OCI-LY1 (cell line): ENCODE measurements around the gene KRT5.

ENCODE experiments used
- H2AFZ ChIP-seq: fragments of 200-600 bp; sonication (generic), shearing (Covaris generic); 2 replicates; pipeline ENCODE4 v1.6.0; 2014; ENCODE audit warnings: antibody characterized with exemption, mild to moderate bottlenecking, low read length
- H3F3A ChIP-seq: fragments of 200-600 bp; sonication (generic), shearing (Covaris generic); 2 replicates; pipeline ENCODE4 v1.6.0; 2014; ENCODE audit warnings: mild to moderate bottlenecking, antibody characterized with exemption, low read length, moderate library complexity; ENCODE audit not compliant: insufficient read depth
- H3K27ac ChIP-seq: fragments of 200-600 bp; sonication (generic); 2 replicates; pipeline ENCODE4 v1.5.1; 2014; ENCODE audit warnings: low read length, mixed run types, mild to moderate bottlenecking, low read depth; ENCODE audit not compliant: poor library complexity, severe bottlenecking
- H3K27me3 ChIP-seq: fragments of 200-600 bp; sonication (generic); 2 replicates; pipeline ENCODE4 v1.6.0; 2014; ENCODE audit warnings: antibody characterized with exemption, mild to moderate bottlenecking, low read length, moderate library complexity; ENCODE audit not compliant: insufficient read depth
- H3K36me3 ChIP-seq: fragments of 200-600 bp; sonication (generic); 2 replicates; pipeline ENCODE4 v1.6.1; 2014; ENCODE audit warnings: mild to moderate bottlenecking, antibody characterized with exemption, low read length, moderate library complexity, mixed read lengths; ENCODE audit not compliant: insufficient read depth
- H3K4me1 ChIP-seq: fragments of 200-600 bp; sonication (generic); 2 replicates; pipeline ENCODE4 v1.5.1; 2014; ENCODE audit warnings: mild to moderate bottlenecking, low read length, moderate library complexity; ENCODE audit not compliant: insufficient read depth, severe bottlenecking
- H3K4me2 ChIP-seq: fragments of 200-600 bp; sonication (generic), shearing (Covaris generic); 2 replicates; pipeline ENCODE4 v1.6.1; 2014; ENCODE audit warnings: low read length
- H3K4me3 ChIP-seq: fragments of 200-600 bp; sonication (generic); 2 replicates; pipeline ENCODE4 v1.5.1; 2014; ENCODE audit warnings: low read length, low read depth, mild to moderate bottlenecking, mixed read lengths; ENCODE audit not compliant: poor library complexity, severe bottlenecking
- H3K79me2 ChIP-seq: fragments of 200-600 bp; shearing (Covaris generic); 2 replicates; pipeline ENCODE4 v1.6.1; 2016; ENCODE audit warnings: mixed run types, low read length, mixed read lengths; ENCODE audit not compliant: insufficient read depth
- H3K9ac ChIP-seq: fragments of 200-600 bp; sonication (generic), shearing (Covaris generic); 2 replicates; pipeline ENCODE4 v1.6.1; 2014; ENCODE audit warnings: mild to moderate bottlenecking, low read length, mixed read lengths
- H3K9me2 ChIP-seq: fragments of 200-600 bp; sonication (generic), shearing (Covaris generic); 2 replicates; pipeline ENCODE4 v1.6.1; 2014; ENCODE audit warnings: low read depth, mild to moderate bottlenecking, low read length, mixed read lengths
- H3K9me3 ChIP-seq: fragments of 200-600 bp; shearing (Covaris generic); 2 replicates; pipeline ENCODE4 v1.6.1; 2014; ENCODE audit warnings: low read length, mixed read lengths
- H4K20me1 ChIP-seq: fragments of 200-600 bp; sonication (generic), shearing (Covaris generic); 2 replicates; pipeline ENCODE4 v1.6.0; 2016; ENCODE audit warnings: mild to moderate bottlenecking, low read length; ENCODE audit not compliant: insufficient read depth
- CTCF ChIP-seq: fragments of 200-600 bp; sonication (generic), shearing (Covaris generic); IDR thresholded peaks from 2 replicates; pipeline ENCODE4 v1.5.1; 2017; ENCODE audit warnings: mild to moderate bottlenecking, antibody characterized with exemption, low read length, moderate library complexity, mixed read lengths
- EZH2 ChIP-seq: fragments of 200-600 bp; sonication (generic), shearing (Covaris generic); IDR thresholded peaks from 2 replicates; pipeline ENCODE4 v1.8.0; 2017; ENCODE audit warnings: borderline replicate concordance, mixed run types, mild to moderate bottlenecking, antibody characterized with exemption, low read length, moderate library complexity, mixed read lengths

The KRT5 gene

GRCh38 chr12:52486166-52487105 is 33.8 kb downstream of the KRT5 start:
- TF ChIP-seq EZH2 (no peak), CTCF (no peak)

GRCh38 chr12:52480073-52480472 is 40.1 kb downstream of the KRT5 start:
- Histone ChIP-seq H3K27ac (no peak overlapping the region), H3K9me2 (no peaks in the 10 kb centered on the region), H4K20me1 (no peaks in the 10 kb centered on the region), H2AFZ (no peak overlapping the region), H3K36me3 (no peaks in the 10 kb centered on the region), H3K27me3 (no peaks in the 10 kb centered on the region), H3K4me3 (no peak overlapping the region), H3F3A (no peaks in the 10 kb centered on the region), H3K9ac (no peak overlapping the region), H3K4me2 (no peak overlapping the region), H3K79me2 (no peaks in the 10 kb centered on the region), H3K9me3 (no peaks in the 10 kb centered on the region), H3K4me1 (no peaks in the 10 kb centered on the region)
- TF ChIP-seq CTCF (no peak), EZH2 (no peak)

More at GRCh38 chr12:52486166-52487105, 33.8 kb downstream of the KRT5 start:
- Histone ChIP-seq H2AFZ (no peak overlapping the region), H3K27me3 (no peaks in the 10 kb centered on the region), H3K4me3 (no peak overlapping the region), H3K4me1 (no peaks in the 10 kb centered on the region), H3K9me2 (no peaks in the 10 kb centered on the region), H3K36me3 (no peaks in the 10 kb centered on the region), H3K27ac (no peak overlapping the region), H3K4me2 (no peak overlapping the region), H4K20me1 (no peaks in the 10 kb centered on the region), H3K79me2 (no peaks in the 10 kb centered on the region), H3K9me3 (no peaks in the 10 kb centered on the region), H3K9ac (no peak overlapping the region), H3F3A (no peaks in the 10 kb centered on the region)

GRCh38 chr12:52477651-52478050 is 42.5 kb downstream of the KRT5 start:
- no peak overlapping the region for H3K9ac ChIP-seq
- H3K9me3 ChIP-seq: no peaks in the 10 kb centered on the region
- H3K4me3 ChIP-seq: no peak overlapping the region
- H3F3A ChIP-seq: no peaks in the 10 kb centered on the region
- TF ChIP-seq CTCF: no peak
- TF ChIP-seq EZH2: no peak
- no peaks in the 10 kb centered on the region for H3K27me3 ChIP-seq
- H3K4me1 ChIP-seq: no peaks in the 10 kb centered on the region
- H4K20me1 ChIP-seq: no peaks in the 10 kb centered on the region
- H3K9me2 ChIP-seq: no peaks in the 10 kb centered on the region
- no peaks in the 10 kb centered on the region for H3K36me3 ChIP-seq
- H2AFZ ChIP-seq: no peak overlapping the region
- no peaks in the 10 kb centered on the region for H3K79me2 ChIP-seq
- no peak overlapping the region for H3K27ac ChIP-seq
- H3K4me2 ChIP-seq: no peak overlapping the region
